K562 (cell line): ENCODE results near the gene HOTAIR. TPM values are rescaled to one million over a fixed set of nuclear protein-coding genes. Genes with fewer than 3 reads are reported as not detected.
A peak's percentile ranks its signal among the peaks of the same experiment; 100 is the strongest.

Experiments
- ARHGAP35 ChIP-seq: fragments of 450-650 bp; IDR thresholded peaks from 2 replicates; pipeline ENCODE4 v1.6.1; 2018; ENCODE audit not compliant: partially characterized antibody
- ARID3A ChIP-seq: IDR thresholded peaks from 2 replicates; pipeline ENCODE4 v1.6.1; 2012; ENCODE audit warnings: low read depth, low read length, improper control_type of control experiment, borderline replicate concordance
- ERF ChIP-seq: fragments of 450-650 bp; formaldehyde crosslinking; IDR thresholded peaks from 2 replicates; pipeline ENCODE4 v1.4.0; 2020; ENCODE audit warnings: mild to moderate bottlenecking, mixed read lengths
- GTF2E2 ChIP-seq: fragments of 200-800 bp; sonication (Bioruptor generic); IDR thresholded peaks from 2 replicates; pipeline ENCODE4 v1.6.1; 2016; ENCODE audit warnings: missing genetic modification characterization, missing compliant biosample characterization
- KAT8 ChIP-seq: fragments of 450-650 bp; IDR thresholded peaks from 2 replicates; pipeline ENCODE4 v1.6.1; 2016; ENCODE audit warnings: low read depth, mild to moderate bottlenecking
- KHSRP ChIP-seq: fragments of 450-650 bp; IDR thresholded peaks from 2 replicates; pipeline ENCODE4 v1.6.1; 2017
- KLF6 ChIP-seq: fragments of 250-450 bp; sonication (Bioruptor Pico); IDR thresholded peaks from 2 replicates; pipeline ENCODE4 v1.4.0; 2020; ENCODE audit warnings: mild to moderate bottlenecking, moderate library complexity, borderline replicate concordance
- NR2C2 ChIP-seq, 2 experiments: fragments of 200-800 bp in 1 of 2; sonication (Bioruptor generic) in 1 of 2; sonication (generic) in 1 of 2; formaldehyde crosslinking in 1 of 2; IDR thresholded peaks; 2 replicates each; pipeline versions ENCODE4 v1.6.1 to v1.8.0; 2016 to 2022; ENCODE audit warnings: mild to moderate bottlenecking in 1 of 2, missing compliant biosample characterization in 1 of 2, missing genetic modification characterization in 1 of 2, missing genetic modification reagents in 1 of 2
- POLR2B ChIP-seq: fragments of 450-650 bp; IDR thresholded peaks from 2 replicates; pipeline ENCODE4 v1.6.1; 2018; ENCODE audit warnings: low read depth; ENCODE audit not compliant: partially characterized antibody
- POLR2G ChIP-seq: fragments of 200-400 bp; formaldehyde crosslinking; IDR thresholded peaks from 2 replicates; pipeline ENCODE4 v1.6.1; 2017; ENCODE audit warnings: low read depth, mild to moderate bottlenecking, antibody characterized with exemption, low read length, moderate library complexity
- SREBF2 ChIP-seq: sonication (generic); formaldehyde crosslinking; IDR thresholded peaks from 2 replicates; pipeline ENCODE4 v1.4.0; 2020; ENCODE audit warnings: mild to moderate bottlenecking, missing genetic modification reagents
- TFAP4 ChIP-seq: sonication (generic); formaldehyde crosslinking; IDR thresholded peaks from 2 replicates; pipeline ENCODE4 v1.8.0; 2022; ENCODE audit warnings: missing genetic modification reagents, mild to moderate bottlenecking, moderate library complexity, borderline replicate concordance
- ZBTB7A ChIP-seq: IDR thresholded peaks from 2 replicates; pipeline ENCODE4 v1.6.1; 2011; ENCODE audit warnings: low read depth, mild to moderate bottlenecking, low read length, moderate library complexity, borderline replicate concordance; ENCODE audit not compliant: control insufficient read depth
- ZNF444 ChIP-seq: fragments of 250-450 bp; sonication (Bioruptor Pico); IDR thresholded peaks from 2 replicates; pipeline ENCODE4 v1.4.0; 2020; ENCODE audit warnings: mild to moderate bottlenecking, moderate library complexity
- polyA plus RNA-seq, 8 experiments: library from polyadenylated mRNA; depleted of rRNA in 4 of 8; stranded (reverse) in 5 of 8; unstranded in 3 of 8; fragments of >200 nt; fragmentation: Nextera tagmentation in 2 of 8; fragmentation: Illumina TruSeq in 1 of 8; extraction: Ambion mirVana in 2 of 8; extraction: Trizol in 1 of 8; gene quantifications; 2 replicates each; pipeline versions ENCODE4 v1.2.1 to v1.2.3, GENCODE V29; 2011 to 2014; ENCODE audit warnings: inconsistent platforms in 1 of 8, missing spikeins in 1 of 8
- total RNA-seq, 7 experiments: library from RNA; depleted of rRNA in 6 of 7; stranded (reverse); fragments of >200 nt in 6 of 7; fragmentation: Illumina TruSeq in 2 of 7; extraction: Trizol in 2 of 7; gene quantifications; 2 replicates each; pipeline versions ENCODE4 v1.2.1 to v1.2.3, GENCODE V29; 2011 to 2021; ENCODE audit warnings: low replicate concordance in 1 of 7
- TF ChIP-seq, protein P1 (sequence below): fragments of 450-650 bp; formaldehyde crosslinking; IDR thresholded peaks from 2 replicates; pipeline ENCODE4 v1.4.0; 2022; ENCODE audit warnings: missing genetic modification characterization
- TF ChIP-seq, protein P2 (sequence below): fragments of 450-650 bp; formaldehyde crosslinking; IDR thresholded peaks from 2 replicates; pipeline ENCODE4 v1.4.0; 2020; ENCODE audit warnings: mild to moderate bottlenecking
- TF ChIP-seq, protein P3 (sequence below): fragments of 250-450 bp; sonication (Bioruptor Pico); IDR thresholded peaks from 2 replicates; pipeline ENCODE4 v1.8.0; 2022; ENCODE audit warnings: moderate library complexity, mild to moderate bottlenecking, inconsistent platforms

The HOTAIR gene
- total and polyA plus RNA-seq, 9 of the 15 experiments (the other 6 are each of a cell fraction or from before 2014, with no cell fraction given): 0.04 TPM; not detected in 8

DNA sequence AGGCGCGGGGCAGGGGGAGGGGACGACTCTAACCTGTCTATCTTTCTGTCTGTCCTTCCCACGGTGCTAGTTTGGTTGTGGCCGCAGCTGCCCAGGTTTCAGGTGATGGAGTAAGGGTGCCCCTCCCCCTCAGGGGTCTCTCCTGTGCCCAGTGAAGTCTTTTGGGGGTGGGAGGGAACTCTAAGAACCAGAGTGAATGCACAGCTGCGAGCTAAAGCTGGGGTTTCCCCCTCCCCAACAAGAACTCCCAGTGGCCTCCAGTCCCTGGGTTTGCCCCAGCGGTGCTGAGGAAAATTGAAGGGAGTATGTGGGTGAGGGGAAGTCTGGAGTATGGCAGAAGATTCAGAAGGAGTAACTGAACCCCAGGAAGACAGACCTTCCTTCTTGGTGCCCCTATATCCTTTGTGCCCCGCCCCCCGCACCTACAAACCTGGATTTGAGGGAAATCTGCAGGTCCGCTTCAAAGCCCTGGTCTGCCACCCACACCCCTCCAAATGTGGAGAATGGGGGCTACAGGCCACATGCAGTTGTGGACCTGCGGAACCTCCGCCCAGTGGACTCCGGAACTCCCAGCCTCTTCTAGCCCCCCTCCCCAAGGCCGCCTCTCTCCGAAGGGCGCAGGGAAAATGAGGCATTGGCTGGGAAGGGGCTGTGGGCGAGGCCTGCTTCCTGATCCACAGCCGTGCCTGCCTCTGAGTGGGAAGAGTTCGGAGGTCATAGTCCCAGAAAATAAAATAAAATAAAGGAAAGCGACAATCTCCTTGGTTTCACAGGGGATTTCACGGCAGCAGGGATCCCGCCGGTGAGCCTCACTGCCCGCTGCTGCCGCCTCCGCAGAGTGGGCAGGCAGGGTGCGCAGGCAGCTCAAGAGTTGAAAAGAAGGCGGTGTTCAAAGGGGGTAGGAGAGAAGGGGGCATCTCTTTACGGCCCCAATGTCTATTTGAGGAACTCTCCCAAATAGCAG is 21.8 kb upstream of the HOTAIR start (continued):
- TF ChIP-seq, protein P1, sequence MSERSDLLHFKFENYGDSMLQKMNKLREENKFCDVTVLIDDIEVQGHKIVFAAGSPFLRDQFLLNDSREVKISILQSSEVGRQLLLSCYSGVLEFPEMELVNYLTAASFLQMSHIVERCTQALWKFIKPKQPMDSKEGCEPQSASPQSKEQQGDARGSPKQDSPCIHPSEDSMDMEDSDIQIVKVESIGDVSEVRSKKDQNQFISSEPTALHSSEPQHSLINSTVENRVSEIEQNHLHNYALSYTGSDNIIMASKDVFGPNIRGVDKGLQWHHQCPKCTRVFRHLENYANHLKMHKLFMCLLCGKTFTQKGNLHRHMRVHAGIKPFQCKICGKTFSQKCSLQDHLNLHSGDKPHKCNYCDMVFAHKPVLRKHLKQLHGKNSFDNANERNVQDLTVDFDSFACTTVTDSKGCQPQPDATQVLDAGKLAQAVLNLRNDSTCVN (CRISPR knock-in tag): no peak
- TF ChIP-seq KHSRP (no peak), KAT8 (no peak), NR2C2 (CRISPR knock-in tag; IDR thresholded peaks at IDR 0.05) (no peak), NR2C2 (tag; IDR thresholded peaks at IDR 0.05) (no peak), POLR2G (peak; percentile 30; the same call in 1 of the 2 replicates), POLR2B (no peak), ZBTB7A (0 out of 2 replicates have a peak, but pooled peaks have one; percentile 18), GTF2E2 (tag) (no peak), ARID3A (no peak), KLF6 (no peak), ARHGAP35 (no peak), ZNF444 (no peak), SREBF2 (CRISPR knock-in tag) (no peak), TFAP4 (no peak), ERF (no peak)
- TF ChIP-seq, protein P2, sequence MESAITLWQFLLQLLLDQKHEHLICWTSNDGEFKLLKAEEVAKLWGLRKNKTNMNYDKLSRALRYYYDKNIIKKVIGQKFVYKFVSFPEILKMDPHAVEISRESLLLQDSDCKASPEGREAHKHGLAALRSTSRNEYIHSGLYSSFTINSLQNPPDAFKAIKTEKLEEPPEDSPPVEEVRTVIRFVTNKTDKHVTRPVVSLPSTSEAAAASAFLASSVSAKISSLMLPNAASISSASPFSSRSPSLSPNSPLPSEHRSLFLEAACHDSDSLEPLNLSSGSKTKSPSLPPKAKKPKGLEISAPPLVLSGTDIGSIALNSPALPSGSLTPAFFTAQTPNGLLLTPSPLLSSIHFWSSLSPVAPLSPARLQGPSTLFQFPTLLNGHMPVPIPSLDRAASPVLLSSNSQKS (CRISPR knock-in tag): no peak
- TF ChIP-seq, protein P3, sequence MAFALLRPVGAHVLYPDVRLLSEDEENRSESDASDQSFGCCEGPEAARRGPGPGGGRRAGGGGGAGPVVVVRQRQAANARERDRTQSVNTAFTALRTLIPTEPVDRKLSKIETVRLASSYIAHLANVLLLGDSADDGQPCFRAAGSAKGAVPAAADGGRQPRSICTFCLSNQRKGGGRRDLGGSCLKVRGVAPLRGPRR (CRISPR knock-in tag): no peak
